Psoas muscle (tissue), 8 donors: ENCODE data around the gene TEX29. TPM values are rescaled to one million over a fixed set of nuclear protein-coding genes. Genes with fewer than 3 reads are reported as not detected.
A peak's percentile ranks its signal among the peaks of the same experiment; 100 is the strongest.

Source experiments
- ATAC-seq, 4 donors: fragments of 200-7000 bp; cut with Tn5 transposase; one replicate each; pipeline ENCODE4 v1.9.1; 2020; ENCODE audit warnings: moderate library complexity in 3 of 4, mild to moderate bottlenecking in 2 of 4
- DNase-seq, 2 donors: peaks; one replicate each; pipeline ENCODE4 v3.0.0-alpha.2; 2020
- H3K27ac ChIP-seq: fragments of 200-600 bp; one replicate; pipeline ENCODE4 v1.8.0; 2022
- H3K27me3 ChIP-seq, 3 donors: fragments of 200-600 bp in 1 of 3; one replicate each; pipeline versions ENCODE4 v1.6.1 to v1.8.0; 2013 to 2022; ENCODE audit warnings: low read length in 2 of 3, mild to moderate bottlenecking in 2 of 3, moderate library complexity in 1 of 3; ENCODE audit not compliant: insufficient read depth in 3 of 3
- H3K36me3 ChIP-seq, 2 donors: fragments of 200-600 bp in 1 of 2; one replicate each; pipeline versions ENCODE4 v1.6.1 to v1.8.0; 2013 to 2022; ENCODE audit warnings: low read depth in 1 of 2, mild to moderate bottlenecking in 1 of 2, moderate library complexity in 1 of 2; ENCODE audit not compliant: insufficient read depth in 1 of 2
- H3K4me1 ChIP-seq: fragments of 200-600 bp; one replicate; pipeline ENCODE4 v1.8.0; 2022
- H3K4me3 ChIP-seq: fragments of 200-600 bp; one replicate; pipeline ENCODE4 v1.8.0; 2022; ENCODE audit warnings: mild to moderate bottlenecking
- H3K9me3 ChIP-seq: fragments of 200-600 bp; one replicate; pipeline ENCODE4 v1.8.0; 2022
- WGBS, 3 donors: extraction: QIAGEN DNeasy Blood & Tissue Kit; methylation state at CpG; one replicate each; pipeline versions ENCODE4 v1.1.6 to v1.1.7; 2013; 5-methylcytosine and 5-hydroxymethylcytosine counted together
- intact Hi-C, 2 donors: fragments of 100-400 bp; cut with DNase I; formaldehyde crosslinking; loops; one replicate each; pipeline versions ENCODE4 v1.11.0 to v1.14.2; 2022
- polyA plus RNA-seq, 3 donors: library from polyadenylated mRNA; stranded (reverse); fragments of 200-250 nt; gene quantifications; one replicate each; pipeline ENCODE4 v1.2.3, GENCODE V29; 2013
- total RNA-seq, 4 donors: library from RNA; stranded (reverse); fragmentation: NEBNext Ultra II Directional in 2 of 4; extraction: Animal tissue kit (Norgen Biotek cat#: 25700) in 2 of 4; gene quantifications; one replicate each; pipeline versions ENCODE4 v1.2.1 to v1.2.4, GENCODE V29; 2021 to 2023
- TF ChIP-seq, protein P1 (sequence below): fragments of 200-600 bp; IDR thresholded peaks from one replicate; pipeline ENCODE4 v1.8.0; 2022; ENCODE audit warnings: antibody characterized with exemption
- donor health status: healthy with polysubstance abuse.
- donor health status: DM: no; HTN: no; CAD: no; lungs with moderate emphysema.
- donor health status: Bipolar disorder and iron deficiency.
- donor health status: healthy.
- donor health status: DM: yes; HTN: yes; CAD: no.
- donor health status: DM: no; HTN: no; CAD: no.
- donor health status: DM: no; HTN: no; CAD: no.
- donor health status: DM: yes; HTN: yes; CAD: no.

The TEX29 gene
- total and polyA plus RNA-seq, 7 donors, result 0.14 to 1.2 (median 0.38) TPM; not detected in 2

DNA sequence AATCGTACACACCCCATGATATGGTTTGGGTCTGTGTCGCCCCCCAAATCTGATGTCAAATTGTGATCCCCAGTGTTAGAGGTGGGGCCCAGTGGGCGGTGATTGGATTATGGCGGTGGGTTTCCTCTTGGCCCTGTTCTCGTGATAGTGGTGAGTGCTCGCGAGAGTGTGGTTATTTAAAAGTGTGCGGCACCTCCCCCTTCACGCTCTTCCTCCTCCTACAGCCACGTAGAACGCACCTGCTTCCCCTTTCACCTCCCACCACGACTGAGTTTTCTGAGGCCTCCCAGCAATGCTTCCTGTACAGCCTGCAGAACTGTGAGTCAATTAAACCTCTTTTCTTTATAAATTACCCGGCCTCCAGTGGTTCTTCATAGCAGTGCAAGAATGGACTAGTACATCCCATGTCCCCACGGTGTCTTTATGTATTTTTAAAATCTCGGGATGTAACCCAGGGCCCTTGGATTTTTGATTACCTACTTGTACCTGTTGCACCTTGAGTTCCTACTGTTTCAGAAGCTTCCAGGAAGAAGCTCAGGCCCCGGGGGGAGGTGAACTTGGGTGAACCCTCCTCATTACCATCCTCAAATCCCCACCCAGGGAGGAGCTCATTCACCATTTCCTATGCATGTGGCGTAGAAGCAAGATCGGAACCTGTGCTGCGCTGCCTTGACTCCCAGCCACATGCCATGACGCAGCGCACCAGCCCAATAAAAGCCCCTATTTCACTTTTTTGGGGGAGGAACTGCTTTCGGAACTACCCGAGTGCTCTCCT lies 52.4 kb downstream of the TEX29 start:
- no peaks in the 10 kb centered on the region for H3K36me3 ChIP-seq
- 81 to 90% (median 88%) methylated on average over 23 of the region's 23 CpGs for WGBS, 3 donors

DNA sequence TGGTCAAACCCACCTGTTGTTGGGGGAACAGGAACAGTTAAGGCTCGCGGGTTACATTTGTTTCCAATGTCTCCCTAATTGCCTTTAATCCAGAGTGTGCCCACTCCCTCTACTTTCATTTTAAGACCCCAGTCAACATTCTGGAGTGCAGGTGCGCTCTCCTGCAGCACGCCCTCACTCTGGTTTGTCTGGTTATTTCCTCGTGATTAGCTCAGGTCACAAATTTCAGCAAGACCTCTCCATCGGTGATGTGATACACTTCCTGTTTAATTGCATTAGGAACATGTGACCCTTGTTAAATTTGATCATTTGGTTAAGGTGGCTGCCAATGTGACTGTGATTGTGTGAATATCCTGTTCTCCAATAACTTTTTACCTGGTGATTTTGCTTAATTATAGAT lies 53.0 kb downstream of the TEX29 start:
- intact Hi-C loops, result no loop called here
- no peak for DNase-seq
- no peak for ATAC-seq
- no peak overlapping the region for H3K4me3 ChIP-seq
- no peaks in the 10 kb centered on the region for H3K36me3 ChIP-seq
- no peaks in the 10 kb centered on the region for H3K4me1 ChIP-seq
- WGBS, 3 donors, result 67 to 84% (median 81%) methylated on average over 6 of the region's 6 CpGs
- no peaks in the 10 kb centered on the region for H3K9me3 ChIP-seq
- H3K27ac ChIP-seq, result no peak overlapping the region
- TF ChIP-seq, protein P1, sequence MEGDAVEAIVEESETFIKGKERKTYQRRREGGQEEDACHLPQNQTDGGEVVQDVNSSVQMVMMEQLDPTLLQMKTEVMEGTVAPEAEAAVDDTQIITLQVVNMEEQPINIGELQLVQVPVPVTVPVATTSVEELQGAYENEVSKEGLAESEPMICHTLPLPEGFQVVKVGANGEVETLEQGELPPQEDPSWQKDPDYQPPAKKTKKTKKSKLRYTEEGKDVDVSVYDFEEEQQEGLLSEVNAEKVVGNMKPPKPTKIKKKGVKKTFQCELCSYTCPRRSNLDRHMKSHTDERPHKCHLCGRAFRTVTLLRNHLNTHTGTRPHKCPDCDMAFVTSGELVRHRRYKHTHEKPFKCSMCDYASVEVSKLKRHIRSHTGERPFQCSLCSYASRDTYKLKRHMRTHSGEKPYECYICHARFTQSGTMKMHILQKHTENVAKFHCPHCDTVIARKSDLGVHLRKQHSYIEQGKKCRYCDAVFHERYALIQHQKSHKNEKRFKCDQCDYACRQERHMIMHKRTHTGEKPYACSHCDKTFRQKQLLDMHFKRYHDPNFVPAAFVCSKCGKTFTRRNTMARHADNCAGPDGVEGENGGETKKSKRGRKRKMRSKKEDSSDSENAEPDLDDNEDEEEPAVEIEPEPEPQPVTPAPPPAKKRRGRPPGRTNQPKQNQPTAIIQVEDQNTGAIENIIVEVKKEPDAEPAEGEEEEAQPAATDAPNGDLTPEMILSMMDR, result no peak
- no peaks in the 10 kb centered on the region for H3K27me3 ChIP-seq

More for the DNA sequence above, 52.4 kb downstream of the TEX29 start:
- intact Hi-C loops, result no loop called here
- TF ChIP-seq, protein P1, result no peak
- no peak overlapping the region for H3K27ac ChIP-seq
- ATAC-seq, result no peak
- no peak overlapping the region for H3K4me3 ChIP-seq
- H3K4me1 ChIP-seq, result no peaks in the 10 kb centered on the region
- H3K27me3 ChIP-seq, result no peaks in the 10 kb centered on the region
- H3K9me3 ChIP-seq, result no peaks in the 10 kb centered on the region
- no peak for DNase-seq

DNA sequence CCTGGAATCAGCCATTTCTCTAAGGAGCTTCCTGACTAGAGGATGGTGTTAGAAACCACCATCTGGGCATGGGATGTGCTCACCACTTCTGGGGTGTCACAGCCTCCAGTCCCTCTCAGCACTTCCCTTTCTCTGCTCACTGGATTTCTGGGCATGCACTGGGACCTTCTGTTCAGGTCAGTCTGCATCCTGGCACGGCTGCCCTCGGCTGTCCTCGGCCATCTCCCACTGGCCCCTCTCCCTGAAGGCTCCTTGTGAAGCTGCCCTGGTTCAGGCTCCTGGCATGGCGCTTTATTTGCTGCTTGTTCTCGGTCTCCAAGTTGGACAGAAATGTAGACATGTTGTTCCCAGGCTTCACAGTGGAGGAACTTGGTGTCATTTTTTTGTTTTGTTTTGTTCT lies 60.0 kb downstream of the TEX29 start:
- ATAC-seq, result no peak
- Histone ChIP-seq H3K36me3 (no peaks in the 10 kb centered on the region), H3K4me3 (no peak overlapping the region), H3K9me3 (no peaks in the 10 kb centered on the region), H3K27me3 (peaks cover 0 to 4% (median 0%) of the 10 kb centered on the region in 3 donors), H3K4me1 (no peaks in the 10 kb centered on the region), H3K27ac (no peak overlapping the region)
- DNase-seq, result peak in 1 of 2 donors; percentile 30
- WGBS, 3 donors, result 68 to 79% (median 77%) methylated on average over 5 of the region's 5 CpGs
- intact Hi-C loops, result no loop called here
- TF ChIP-seq, protein P1, result no peak

DNA sequence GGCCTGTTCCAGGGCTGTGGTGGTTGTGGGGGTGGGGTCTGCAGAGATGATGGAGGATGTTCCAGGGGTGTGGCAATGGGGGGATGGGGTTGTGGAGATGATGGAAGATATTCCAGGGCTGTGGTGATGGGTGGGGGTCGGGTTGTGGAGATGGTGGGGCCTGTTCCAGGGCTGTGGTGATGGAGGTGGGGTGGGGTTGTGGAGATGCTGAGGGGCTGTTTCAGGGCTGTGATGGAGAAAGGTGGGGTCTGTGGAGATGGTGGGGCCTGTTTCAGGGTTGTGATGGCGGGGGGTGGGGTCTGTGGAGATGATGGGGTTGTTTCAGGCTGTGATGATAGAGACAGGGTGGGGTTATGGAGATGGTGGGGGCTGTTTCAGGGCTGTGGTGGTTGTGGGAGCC lies 62.0 kb downstream of the TEX29 start:
- intact Hi-C loops, result no loop called here
- no peak overlapping the region for H3K27ac ChIP-seq
- H3K36me3 ChIP-seq, result no peaks in the 10 kb centered on the region
- H3K9me3 ChIP-seq, result no peaks in the 10 kb centered on the region
- no peaks in the 10 kb centered on the region for H3K4me1 ChIP-seq
- ATAC-seq, result no peak
- TF ChIP-seq, protein P1, result no peak
- no peak for DNase-seq
- 20 to 41% (median 30%) methylated on average over 2 of the region's 2 CpGs for WGBS, 3 donors
- H3K27me3 ChIP-seq, result peaks cover 0 to 4% (median 0%) of the 10 kb centered on the region in 3 donors
- no peak overlapping the region for H3K4me3 ChIP-seq
